SU-DHL-6 (cell line): ENCODE results near the gene TICRR.

ENCODE experiments used
- H2AFZ ChIP-seq: fragments of 200-600 bp; sonication (generic); 2 replicates; pipeline ENCODE4 v1.6.1; 2014; ENCODE audit warnings: low read depth, mild to moderate bottlenecking, moderate library complexity, mixed read lengths, antibody characterized with exemption, low read length; ENCODE audit not compliant: severe bottlenecking
- H3F3A ChIP-seq: fragments of 200-600 bp; shearing (Covaris generic); 2 replicates; pipeline ENCODE4 v1.6.0; 2016; ENCODE audit warnings: antibody characterized with exemption, mild to moderate bottlenecking; ENCODE audit not compliant: insufficient read depth
- H3K27ac ChIP-seq: fragments of 200-600 bp; sonication (generic); 2 replicates; pipeline ENCODE4 v1.5.1; 2016; ENCODE audit warnings: low read depth, mild to moderate bottlenecking, low read length, moderate library complexity, mixed read lengths
- H3K27me3 ChIP-seq: fragments of 200-600 bp; sonication (generic), shearing (Covaris generic); 2 replicates; pipeline ENCODE4 v1.6.0; 2014; ENCODE audit warnings: mild to moderate bottlenecking, low read length
- H3K36me3 ChIP-seq: fragments of 200-600 bp; sonication (generic); 2 replicates; pipeline ENCODE4 v1.6.1; 2014; ENCODE audit warnings: mild to moderate bottlenecking, low read length, mixed read lengths
- H3K4me2 ChIP-seq: fragments of 300-600, 200-600 bp; shearing (Covaris generic), sonication (generic); 2 replicates; pipeline ENCODE4 v1.6.0; 2014; ENCODE audit warnings: low read length, low read depth, mild to moderate bottlenecking; ENCODE audit not compliant: poor library complexity, severe bottlenecking
- H3K4me3 ChIP-seq: fragments of 200-600 bp; sonication (generic); 2 replicates; pipeline ENCODE4 v1.5.1; 2014; ENCODE audit warnings: antibody characterized with exemption, low read length, mild to moderate bottlenecking, mixed read lengths; ENCODE audit not compliant: insufficient read depth, poor library complexity, severe bottlenecking
- H3K79me2 ChIP-seq: fragments of 200-600 bp; sonication (generic); 2 replicates; pipeline ENCODE4 v1.6.1; 2014; ENCODE audit warnings: mild to moderate bottlenecking, low read length, moderate library complexity; ENCODE audit not compliant: insufficient read depth
- H3K9ac ChIP-seq: fragments of 200-600 bp; sonication (generic); 2 replicates; pipeline ENCODE4 v1.7.0; 2014; ENCODE audit warnings: mild to moderate bottlenecking, low read length
- H3K9me2 ChIP-seq: fragments of 200-600 bp; sonication (generic); replicated peaks from 2 replicates; pipeline ENCODE4 v1.6.1; 2014; ENCODE audit warnings: low read length; ENCODE audit not compliant: insufficient read depth
- H3K9me3 ChIP-seq: fragments of 200-600 bp; sonication (generic); 2 replicates; pipeline ENCODE4 v1.6.1; 2014; ENCODE audit warnings: low read length, mixed read lengths; ENCODE audit not compliant: insufficient read depth
- H4K20me1 ChIP-seq: fragments of 200-600 bp; sonication (generic); 2 replicates; pipeline ENCODE4 v1.6.1; 2014; ENCODE audit warnings: low read depth, mild to moderate bottlenecking, antibody characterized with exemption, low read length, moderate library complexity, mixed read lengths
- EZH2phosphoT487 ChIP-seq: fragments of 200-600 bp; sonication (generic), shearing (Covaris generic); conservative IDR thresholded peaks from 2 replicates; pipeline ENCODE4 v1.6.1; 2018; ENCODE audit warnings: mild to moderate bottlenecking, antibody characterized with exemption, low read length, moderate library complexity, mixed read lengths
- TF ChIP-seq, protein P1 (sequence below): fragments of 200-600 bp; sonication (generic); IDR thresholded peaks from one replicate; pipeline ENCODE4 v1.5.1; 2017; ENCODE audit warnings: antibody characterized with exemption, mild to moderate bottlenecking, low read length, moderate library complexity; ENCODE audit not compliant: insufficient read depth, poor library complexity, severe bottlenecking

TICRR gene

DNA sequence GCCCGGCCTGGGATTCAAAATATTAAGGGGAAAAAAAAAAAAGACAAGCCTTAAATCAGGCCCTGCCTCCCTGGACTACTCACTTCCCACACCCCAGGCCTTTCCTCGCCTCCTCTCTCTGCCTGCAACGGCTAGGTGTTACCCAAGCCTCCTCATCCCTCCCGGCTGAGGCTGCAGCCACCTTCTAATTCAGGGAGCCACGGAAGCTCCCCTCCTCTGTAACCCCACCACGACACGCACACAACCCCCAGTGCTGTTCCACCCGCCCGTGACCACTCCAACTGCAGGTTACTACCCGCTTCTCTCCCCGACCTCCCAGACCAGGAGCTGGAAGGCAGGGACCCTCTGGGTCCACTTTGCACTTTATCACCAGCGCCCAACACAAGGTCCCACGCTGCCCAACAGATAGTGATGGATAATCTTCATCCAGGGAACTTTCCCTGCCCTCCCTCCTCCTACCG lies 79.1 kb downstream of the TICRR start:
- Histone ChIP-seq H3K9ac (no peak overlapping the region), H3K79me2 (no peaks in the 10 kb centered on the region), H3K4me3 (no peak overlapping the region), H3K36me3 (no peaks in the 10 kb centered on the region), H3K27me3 (0 out of 2 replicates have a peak, but pooled peaks cover 3% of the 10 kb centered on the region), H4K20me1 (no peaks in the 10 kb centered on the region), H3K4me2 (no peak overlapping the region), H3K9me2 (no peaks in the 10 kb centered on the region), H2AFZ (no peak overlapping the region), H3K9me3 (no peaks in the 10 kb centered on the region), H3K27ac (no peak overlapping the region), H3F3A (no peaks in the 10 kb centered on the region)
- no peak for TF ChIP-seq EZH2phosphoT487
- TF ChIP-seq, protein P1, sequence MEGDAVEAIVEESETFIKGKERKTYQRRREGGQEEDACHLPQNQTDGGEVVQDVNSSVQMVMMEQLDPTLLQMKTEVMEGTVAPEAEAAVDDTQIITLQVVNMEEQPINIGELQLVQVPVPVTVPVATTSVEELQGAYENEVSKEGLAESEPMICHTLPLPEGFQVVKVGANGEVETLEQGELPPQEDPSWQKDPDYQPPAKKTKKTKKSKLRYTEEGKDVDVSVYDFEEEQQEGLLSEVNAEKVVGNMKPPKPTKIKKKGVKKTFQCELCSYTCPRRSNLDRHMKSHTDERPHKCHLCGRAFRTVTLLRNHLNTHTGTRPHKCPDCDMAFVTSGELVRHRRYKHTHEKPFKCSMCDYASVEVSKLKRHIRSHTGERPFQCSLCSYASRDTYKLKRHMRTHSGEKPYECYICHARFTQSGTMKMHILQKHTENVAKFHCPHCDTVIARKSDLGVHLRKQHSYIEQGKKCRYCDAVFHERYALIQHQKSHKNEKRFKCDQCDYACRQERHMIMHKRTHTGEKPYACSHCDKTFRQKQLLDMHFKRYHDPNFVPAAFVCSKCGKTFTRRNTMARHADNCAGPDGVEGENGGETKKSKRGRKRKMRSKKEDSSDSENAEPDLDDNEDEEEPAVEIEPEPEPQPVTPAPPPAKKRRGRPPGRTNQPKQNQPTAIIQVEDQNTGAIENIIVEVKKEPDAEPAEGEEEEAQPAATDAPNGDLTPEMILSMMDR: no peak

DNA sequence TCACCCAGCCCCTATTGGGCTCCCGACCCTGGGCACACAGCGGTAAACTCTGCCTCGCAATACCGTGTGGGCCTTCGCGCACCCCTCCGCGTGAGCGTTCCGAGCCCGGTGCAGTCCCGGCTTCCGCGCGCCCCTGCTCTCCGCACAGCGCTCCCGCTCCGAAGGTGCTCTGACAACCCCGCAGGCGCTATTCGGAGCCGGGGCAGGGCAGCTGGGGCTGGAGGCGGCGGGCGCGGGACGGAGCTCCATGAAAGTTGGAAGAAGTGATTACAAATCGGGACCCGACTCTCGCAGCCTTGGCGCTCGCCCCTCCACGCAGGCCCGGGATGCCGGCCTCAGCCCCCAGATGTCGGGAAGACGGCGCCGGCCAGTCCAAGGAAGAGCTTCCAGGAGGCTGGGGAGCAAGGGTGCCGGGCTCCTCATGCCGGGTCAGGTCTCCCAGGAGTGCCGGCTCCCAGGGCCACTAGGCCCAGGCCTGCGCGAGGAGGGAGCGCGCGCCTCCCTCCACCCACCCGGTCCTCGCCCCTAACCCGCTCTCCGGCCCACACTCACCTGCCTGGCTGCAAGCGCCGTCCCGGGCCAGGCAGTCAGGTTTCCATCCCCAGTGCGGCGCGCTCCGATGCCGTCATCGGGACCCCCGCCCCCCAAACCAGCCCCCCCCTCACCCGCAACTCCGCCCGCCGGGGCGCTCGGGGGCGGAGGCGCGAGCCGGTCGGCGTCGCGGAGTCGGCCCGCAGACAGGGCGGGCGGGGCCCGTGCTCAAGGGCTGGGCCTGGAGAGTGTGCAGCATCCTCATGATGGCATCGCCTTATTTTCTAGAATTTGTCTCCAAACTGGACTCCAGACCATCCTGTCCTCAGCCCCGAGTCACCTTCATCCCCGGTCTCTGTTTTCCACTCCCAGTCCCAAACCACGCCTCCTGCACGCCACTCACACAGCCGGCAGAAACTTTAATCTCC lies 79.9 kb downstream of the TICRR start, which contains the start of gene KIF7:
Gene KIF7 (minus strand): TSS at position 621 of the 959 bp plus-strand sequence. CDS start 2,537 bp downstream, outside the sequence.
- TF ChIP-seq, protein P1: no peak
- TF ChIP-seq EZH2phosphoT487: no peak
- Histone ChIP-seq H3K36me3 (no peaks in the 10 kb centered on the region), H3K27ac (no peak within 1 kb of the TSS), H3F3A (no peaks in the 10 kb centered on the region), H2AFZ (no peak within 1 kb of the TSS), H3K9ac (no peak within 1 kb of the TSS), H3K9me3 (no peaks in the 10 kb centered on the region), H3K4me2 (no peak within 1 kb of the TSS), H4K20me1 (no peaks in the 10 kb centered on the region), H3K9me2 (no peaks in the 10 kb centered on the region), H3K4me3 (no peak within 1 kb of the TSS), H3K79me2 (no peaks in the 10 kb centered on the region), H3K27me3 (0 out of 2 replicates have a peak, but pooled peaks cover 3% of the 10 kb centered on the region)

DNA sequence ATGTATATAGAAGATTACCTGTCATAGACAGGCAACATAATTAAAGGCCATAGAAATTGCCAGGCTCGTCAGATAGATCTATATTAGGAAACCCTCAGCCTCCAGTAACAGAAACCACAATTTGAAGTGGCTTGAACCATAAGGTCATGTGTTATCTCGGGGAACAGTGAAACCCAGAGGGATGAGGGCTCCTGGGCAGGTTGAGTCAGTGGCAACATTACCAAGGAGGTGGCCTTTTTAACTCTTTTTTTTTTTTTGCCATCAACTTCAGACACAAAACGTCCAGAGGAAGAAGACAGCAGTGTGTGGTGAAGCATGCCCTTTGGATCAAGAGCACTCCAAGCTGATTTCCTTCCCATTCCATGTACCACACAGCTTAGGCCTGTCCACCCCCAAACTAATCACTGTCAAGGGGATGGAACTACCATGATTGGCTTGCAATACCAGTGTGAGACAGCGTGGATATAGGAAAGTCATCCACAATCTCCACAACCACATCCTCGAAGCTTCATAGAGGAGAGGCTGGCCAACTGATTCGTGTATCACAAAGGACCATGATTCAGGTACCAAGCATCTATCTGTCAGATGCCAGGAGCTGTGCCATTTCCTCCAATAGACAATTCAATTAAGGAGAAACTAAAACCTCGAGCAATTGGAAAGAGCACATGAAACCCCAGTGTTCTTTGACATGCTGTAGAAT lies 81.0 kb downstream of the TICRR start:
- Histone ChIP-seq H3K79me2 (no peaks in the 10 kb centered on the region), H2AFZ (no peak overlapping the region), H3K9me3 (no peaks in the 10 kb centered on the region), H3K9me2 (no peaks in the 10 kb centered on the region), H3K27me3 (0 out of 2 replicates have a peak, but pooled peaks cover 3% of the 10 kb centered on the region), H3K9ac (no peak overlapping the region), H3F3A (no peaks in the 10 kb centered on the region), H3K27ac (no peak overlapping the region), H3K36me3 (no peaks in the 10 kb centered on the region), H4K20me1 (no peaks in the 10 kb centered on the region), H3K4me3 (no peak overlapping the region), H3K4me2 (no peak overlapping the region)
- no peak for TF ChIP-seq EZH2phosphoT487
- TF ChIP-seq, protein P1: no peak
